Neural cell (in vitro differentiated cells): ENCODE data around the gene PRDM8. TPM values are rescaled to one million over a fixed set of nuclear protein-coding genes. Genes with fewer than 3 reads are reported as not detected.

Source experiments
- polyA plus RNA-seq: library from polyadenylated mRNA; depleted of rRNA; stranded (reverse); fragments of >200 nt; gene quantifications from 2 replicates; pipeline ENCODE4 v1.2.3, GENCODE V29; 2014

Gene PRDM8
- polyA plus RNA-seq, 1 donor from 2014 or later: 0.46 TPM

Other genes with a start within 250 kb of the PRDM8 start
- 31.7 and 35.4 TPM in 2 replicates for gene ANTXR2, start 124.3 kb upstream of the PRDM8 start, polyA plus RNA-seq
- 0.26 and 0.28 TPM in 2 replicates for gene FGF5, start 69.2 kb downstream of the PRDM8 start, polyA plus RNA-seq
- gene CFAP299, start 138.2 kb downstream of the PRDM8 start, polyA plus RNA-seq: 0.90 TPM in 1 of 2 replicates, not detected in the other